ENCODE data around the gene UGT2A2. TPM values are rescaled to one million over a fixed set of nuclear protein-coding genes. Genes with fewer than 3 reads are reported as not detected.

Gene UGT2A2
- polyA plus RNA-seq, 1 of the 3 experiments (the other 2 are of a cell fraction) = not detected

DNA sequence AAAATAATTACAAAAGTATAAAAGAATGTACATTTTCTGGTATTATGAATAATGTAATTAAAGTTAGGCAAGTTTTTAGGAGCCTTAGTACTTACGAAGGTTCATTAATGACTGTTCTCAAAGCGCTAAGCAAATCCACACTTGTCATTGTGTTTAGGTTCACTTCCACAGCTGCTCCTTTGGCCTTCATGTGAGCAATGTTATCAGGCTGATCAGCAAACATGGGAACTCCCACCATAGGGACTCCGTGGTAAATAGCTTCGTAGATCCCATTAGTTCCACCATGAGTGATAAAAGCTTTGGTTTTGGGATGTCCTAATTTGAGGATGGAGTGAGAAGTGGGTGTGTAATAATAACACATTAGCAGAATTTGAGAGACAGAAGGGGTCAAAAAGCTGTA lies 45.1 kb downstream of the UGT2A2 start:
- Histone ChIP-seq H3K27me3 (ENCODE audit: insufficient read depth) (no peaks in the 10 kb centered on the region), H3K27ac (ENCODE audit: low read depth in 2 of 2, low read length in 1 of 2) (no peak overlapping the region), H3K9me2 (no peaks in the 10 kb centered on the region), H4K20me1 (ENCODE audit: insufficient read depth) (no peaks in the 10 kb centered on the region), H3K4me3 (ENCODE audit: low read depth in 2 of 2, low read length in 1 of 2) (no peak overlapping the region), H3K79me2 (ENCODE audit: insufficient read depth) (no peaks in the 10 kb centered on the region), H3K4me2 (no peak overlapping the region), H3K4me1 (ENCODE audit: control insufficient read depth in 1 of 2, insufficient read depth in 2 of 2, low read depth in 1 of 2, low read length in 1 of 2) (no peaks in the 10 kb centered on the region), H3K9me3 (no peaks in the 10 kb centered on the region), H3F3A (replicated peaks; ENCODE audit: insufficient read depth) (no peaks in the 10 kb centered on the region), H3K9ac (no peak overlapping the region), H2AFZ (ENCODE audit: low read depth) (no peak overlapping the region), H3K36me3 (replicated peaks in 1 of 2; ENCODE audit: control insufficient read depth in 1 of 2, insufficient read depth in 2 of 2, low read length in 1 of 2) (no peaks in the 10 kb centered on the region)
- POLR2A ChIA-PET = no interaction called here
- DNase-seq = no peak
- 4% methylated on average over 4 of the region's 4 CpGs for WGBS (ENCODE audit: low lambda C conversion rate)
- CTCF ChIA-PET = interaction anchor here (0.7 kb wide), 1 partner anchor 407 kb away, joined by 4 read pairs; no protein-coding TSS in a partner anchor
- TF ChIP-seq, protein P1, sequence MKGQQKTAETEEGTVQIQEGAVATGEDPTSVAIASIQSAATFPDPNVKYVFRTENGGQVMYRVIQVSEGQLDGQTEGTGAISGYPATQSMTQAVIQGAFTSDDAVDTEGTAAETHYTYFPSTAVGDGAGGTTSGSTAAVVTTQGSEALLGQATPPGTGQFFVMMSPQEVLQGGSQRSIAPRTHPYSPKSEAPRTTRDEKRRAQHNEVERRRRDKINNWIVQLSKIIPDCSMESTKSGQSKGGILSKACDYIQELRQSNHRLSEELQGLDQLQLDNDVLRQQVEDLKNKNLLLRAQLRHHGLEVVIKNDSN (IDR thresholded peaks at IDR 0.05; ENCODE audit: borderline replicate concordance, low read depth) = no peak
- no peak for TF ChIP-seq CHD2 (IDR thresholded peaks at IDR 0.05; ENCODE audit: low read length, partially characterized antibody)
- no peak for TF ChIP-seq RCOR1 (IDR thresholded peaks at IDR 0.05; ENCODE audit: low read length)
- TF ChIP-seq FOXM1 (IDR thresholded peaks at IDR 0.05; ENCODE audit: low read depth) = no peak
- TF ChIP-seq GATA2 (CRISPR knock-in tag; IDR thresholded peaks at IDR 0.05) = no peak

DNA sequence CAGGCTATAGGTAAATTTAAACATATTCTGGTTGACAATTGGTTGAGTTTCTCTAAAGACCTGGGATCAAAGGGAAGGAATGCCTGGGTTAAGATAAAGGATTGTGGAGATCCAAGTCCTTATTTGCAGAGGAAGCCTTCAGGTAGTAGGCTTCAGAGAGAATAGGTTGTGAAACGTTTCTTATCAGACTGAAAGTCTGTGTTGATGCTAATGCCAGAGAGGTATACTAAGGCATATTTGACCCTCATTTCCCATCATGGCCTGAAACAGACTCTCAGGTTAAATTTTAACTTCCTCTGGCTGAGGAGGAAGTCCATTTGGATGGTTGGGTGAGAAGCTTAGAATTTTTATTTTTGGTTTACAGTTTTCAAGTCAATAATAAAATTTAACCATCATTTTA lies 48.1 kb downstream of the UGT2A2 start:
- no peaks in the 10 kb centered on the region for H3K36me3 ChIP-seq (replicated peaks in 1 of 2; ENCODE audit: control insufficient read depth in 1 of 2, insufficient read depth in 2 of 2, low read length in 1 of 2)
- no peak for DNase-seq

More for the DNA sequence above, 48.1 kb downstream of the UGT2A2 start:
- TF ChIP-seq RFX5 (IDR thresholded peaks at IDR 0.05; ENCODE audit: low read length) (no peak), TCF12 (IDR thresholded peaks at IDR 0.05) (no peak), SMC3 (IDR thresholded peaks at IDR 0.05; ENCODE audit: low read depth, low read length) (no peak), TEAD4 (IDR thresholded peaks at IDR 0.05; ENCODE audit: borderline replicate concordance, insufficient read depth) (no peak), NFIC (IDR thresholded peaks at IDR 0.05; ENCODE audit: borderline replicate concordance) (no peak), SIN3A (IDR thresholded peaks at IDR 0.05; ENCODE audit: borderline replicate concordance, low read depth, low read length) (no peak), RXRA (IDR thresholded peaks at IDR 0.05; ENCODE audit: borderline replicate concordance, low read depth) (no peak)
- TF ChIP-seq, protein P1 (IDR thresholded peaks at IDR 0.05; ENCODE audit: borderline replicate concordance, low read depth) = no peak
- TF ChIP-seq, protein P2, sequence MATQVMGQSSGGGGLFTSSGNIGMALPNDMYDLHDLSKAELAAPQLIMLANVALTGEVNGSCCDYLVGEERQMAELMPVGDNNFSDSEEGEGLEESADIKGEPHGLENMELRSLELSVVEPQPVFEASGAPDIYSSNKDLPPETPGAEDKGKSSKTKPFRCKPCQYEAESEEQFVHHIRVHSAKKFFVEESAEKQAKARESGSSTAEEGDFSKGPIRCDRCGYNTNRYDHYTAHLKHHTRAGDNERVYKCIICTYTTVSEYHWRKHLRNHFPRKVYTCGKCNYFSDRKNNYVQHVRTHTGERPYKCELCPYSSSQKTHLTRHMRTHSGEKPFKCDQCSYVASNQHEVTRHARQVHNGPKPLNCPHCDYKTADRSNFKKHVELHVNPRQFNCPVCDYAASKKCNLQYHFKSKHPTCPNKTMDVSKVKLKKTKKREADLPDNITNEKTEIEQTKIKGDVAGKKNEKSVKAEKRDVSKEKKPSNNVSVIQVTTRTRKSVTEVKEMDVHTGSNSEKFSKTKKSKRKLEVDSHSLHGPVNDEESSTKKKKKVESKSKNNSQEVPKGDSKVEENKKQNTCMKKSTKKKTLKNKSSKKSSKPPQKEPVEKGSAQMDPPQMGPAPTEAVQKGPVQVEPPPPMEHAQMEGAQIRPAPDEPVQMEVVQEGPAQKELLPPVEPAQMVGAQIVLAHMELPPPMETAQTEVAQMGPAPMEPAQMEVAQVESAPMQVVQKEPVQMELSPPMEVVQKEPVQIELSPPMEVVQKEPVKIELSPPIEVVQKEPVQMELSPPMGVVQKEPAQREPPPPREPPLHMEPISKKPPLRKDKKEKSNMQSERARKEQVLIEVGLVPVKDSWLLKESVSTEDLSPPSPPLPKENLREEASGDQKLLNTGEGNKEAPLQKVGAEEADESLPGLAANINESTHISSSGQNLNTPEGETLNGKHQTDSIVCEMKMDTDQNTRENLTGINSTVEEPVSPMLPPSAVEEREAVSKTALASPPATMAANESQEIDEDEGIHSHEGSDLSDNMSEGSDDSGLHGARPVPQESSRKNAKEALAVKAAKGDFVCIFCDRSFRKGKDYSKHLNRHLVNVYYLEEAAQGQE (IDR thresholded peaks at IDR 0.05; ENCODE audit: low read depth, low read length) = no peak
- Histone ChIP-seq H3K27me3 (ENCODE audit: insufficient read depth) (no peaks in the 10 kb centered on the region), H3K4me1 (ENCODE audit: control insufficient read depth in 1 of 2, insufficient read depth in 2 of 2, low read depth in 1 of 2, low read length in 1 of 2) (no peaks in the 10 kb centered on the region), H4K20me1 (ENCODE audit: insufficient read depth) (no peaks in the 10 kb centered on the region), H3K4me2 (no peak overlapping the region), H3K9me3 (no peaks in the 10 kb centered on the region), H3K27ac (ENCODE audit: low read depth in 2 of 2, low read length in 1 of 2) (no peak overlapping the region), H3K4me3 (ENCODE audit: low read depth in 2 of 2, low read length in 1 of 2) (no peak overlapping the region), H2AFZ (ENCODE audit: low read depth) (no peak overlapping the region), H3K79me2 (ENCODE audit: insufficient read depth) (no peaks in the 10 kb centered on the region), H3F3A (replicated peaks; ENCODE audit: insufficient read depth) (no peaks in the 10 kb centered on the region), H3K9me2 (no peaks in the 10 kb centered on the region), H3K9ac (no peak overlapping the region)
- ChIA-PET POLR2A (no interaction called here), CTCF (no interaction called here)
- WGBS (ENCODE audit: low lambda C conversion rate) = 5% methylated on average over 1 of the region's 1 CpG
